OCI-LY7 (cell line): ENCODE data around the gene TNK1. TPM values are rescaled to one million over a fixed set of nuclear protein-coding genes. Genes with fewer than 3 reads are reported as not detected.

Experiments
- BruUV-seq: library from RNA; stranded (reverse); fragments of 400-500 nt; replicated peaks from 2 replicates; lab custom pipeline; 2021; lab: Mats Ljungman, UMichigan
- CTCF ChIA-PET: fragments of 300-600 bp; sonication (Branson Sonifier 250); formaldehyde crosslinking; loops from one replicate; lab custom pipeline; 2022; ENCODE audit warnings: antibody characterized with exemption; ENCODE audit not compliant: unreplicated experiment; lab: Charles Lee
- POLR2A ChIA-PET: fragments of 300-600 bp; sonication (Branson Sonifier 250); formaldehyde crosslinking; loops from one replicate; lab custom pipeline; 2022; ENCODE audit warnings: antibody characterized with exemption; lab: Charles Lee
- DNase-seq: peaks from one replicate; pipeline ENCODE4 v3.0.0-alpha.2; 2015; ENCODE audit warnings: low spot score
- H2AFZ ChIP-seq: fragments of 200-600 bp; sonication (generic), shearing (Covaris generic); 2 replicates; pipeline ENCODE4 v1.6.1; 2014; ENCODE audit warnings: mild to moderate bottlenecking, antibody characterized with exemption, low read length, moderate library complexity
- H3K27ac ChIP-seq: fragments of 200-600 bp; sonication (generic); 2 replicates; pipeline ENCODE4 v1.5.1; 2014; ENCODE audit warnings: mixed run types, low read depth, mild to moderate bottlenecking, moderate library complexity, low read length, inconsistent platforms; ENCODE audit not compliant: poor library complexity, severe bottlenecking
- H3K36me3 ChIP-seq: fragments of 200-600 bp; sonication (generic); 2 replicates; pipeline ENCODE4 v1.6.1; 2014; ENCODE audit warnings: mild to moderate bottlenecking, antibody characterized with exemption, low read length, moderate library complexity, mixed read lengths; ENCODE audit not compliant: insufficient read depth
- H3K4me1 ChIP-seq: fragments of 200-600 bp; sonication (generic); 2 replicates; pipeline ENCODE4 v1.5.1; 2014; ENCODE audit warnings: mild to moderate bottlenecking, low read length; ENCODE audit not compliant: insufficient read depth, poor library complexity, severe bottlenecking
- H3K4me2 ChIP-seq: fragments of 200-600 bp; sonication (generic); 2 replicates; pipeline ENCODE4 v1.6.1; 2014; ENCODE audit warnings: mild to moderate bottlenecking, low read length
- H3K4me3 ChIP-seq: fragments of 200-600 bp; sonication (generic); 2 replicates; pipeline ENCODE4 v1.5.1; 2014; ENCODE audit warnings: mild to moderate bottlenecking, low read depth, low read length; ENCODE audit not compliant: poor library complexity, severe bottlenecking
- H3K79me2 ChIP-seq: fragments of 200-600 bp; sonication (generic); 2 replicates; pipeline ENCODE4 v1.6.1; 2016; ENCODE audit warnings: low read depth, mild to moderate bottlenecking, low read length, moderate library complexity, mixed read lengths; ENCODE audit not compliant: insufficient read depth
- H3K9me2 ChIP-seq: fragments of 200-600 bp; sonication (generic); 2 replicates; pipeline ENCODE4 v1.6.1; 2016; ENCODE audit warnings: mild to moderate bottlenecking, low read length, mixed read lengths; ENCODE audit not compliant: insufficient read depth
- H3K9me3 ChIP-seq: fragments of 200-600 bp; sonication (generic); 2 replicates; pipeline ENCODE4 v1.6.1; 2014; ENCODE audit warnings: mild to moderate bottlenecking, mixed run types, low read length, mixed read lengths
- H4K20me1 ChIP-seq: fragments of 200-600 bp; sonication (generic); 2 replicates; pipeline ENCODE4 v1.6.1; 2014; ENCODE audit warnings: mild to moderate bottlenecking, antibody characterized with exemption, low read length, moderate library complexity, mixed read lengths; ENCODE audit not compliant: insufficient read depth
- EZH2phosphoT487 ChIP-seq: fragments of 200-600 bp; sonication (generic); IDR thresholded peaks from 2 replicates; pipeline ENCODE4 v1.6.1; 2018; ENCODE audit warnings: low read depth, borderline replicate concordance, mild to moderate bottlenecking, mixed run types, antibody characterized with exemption, low read length, moderate library complexity, mixed read lengths
- intact Hi-C: fragments of 100-400 bp; cut with micrococcal nuclease; formaldehyde crosslinking; loops from one replicate; pipeline ENCODE4 v1.10.0; 2022; ENCODE audit not compliant: unreplicated experiment
- total RNA-seq, 2 experiments: library from RNA; depleted of rRNA in 1 of 2; stranded (reverse); fragments of >200 nt in 1 of 2; shearing (Covaris generic) in 1 of 2; gene quantifications; 2 replicates each; pipeline ENCODE4 v1.2.3, GENCODE V29; 2014 to 2022
- TF ChIP-seq, protein P1 (sequence below): fragments of 200-600 bp; sonication (generic); conservative IDR thresholded peaks from 2 replicates; pipeline ENCODE4 v1.5.1; 2014; ENCODE audit warnings: mild to moderate bottlenecking, antibody characterized with exemption, low read length, moderate library complexity, mixed read lengths

Gene TNK1
- total RNA-seq, 2 experiments from 2014 or later: 5.0 to 6.4 TPM

DNA sequence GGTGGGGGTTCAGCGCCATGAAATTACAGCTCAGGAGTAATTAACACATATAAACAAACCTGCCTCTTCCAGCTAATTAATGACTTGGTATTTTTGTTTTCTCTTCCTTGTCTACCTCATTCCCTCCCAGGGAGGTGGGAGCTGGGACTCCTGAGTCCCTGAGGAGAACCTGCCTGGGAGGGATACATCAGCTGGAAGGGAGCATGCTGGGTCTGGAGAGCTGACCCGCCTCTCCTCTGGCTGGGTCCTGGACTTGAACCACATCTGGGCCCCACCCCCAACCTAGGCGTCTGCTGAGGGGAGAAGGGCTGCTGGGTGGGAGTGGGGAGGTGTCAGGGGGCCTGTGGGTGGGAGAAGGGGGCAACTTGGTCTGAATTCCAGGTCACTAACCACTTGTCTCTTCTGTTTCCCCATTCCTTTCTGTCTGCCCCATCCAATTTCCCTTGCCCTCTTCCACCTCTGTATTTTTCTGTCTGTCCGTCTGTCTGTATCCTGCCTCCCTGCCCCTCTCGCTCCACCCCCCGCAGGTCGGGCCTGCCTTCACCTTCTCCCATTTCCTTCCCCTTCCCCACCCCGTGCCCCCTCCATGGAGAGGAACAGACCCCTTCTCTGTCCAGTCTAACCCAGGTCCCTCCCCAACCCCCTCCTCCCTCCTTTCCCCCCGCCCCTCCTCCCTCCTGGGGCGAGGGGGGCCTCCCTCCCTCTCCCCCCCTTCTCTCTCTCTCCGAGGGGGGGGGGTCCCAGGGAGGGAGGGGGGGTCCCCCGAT lies 26.8 kb downstream of the TNK1 start, which contains the start of gene NLGN2:
TSS of gene NLGN2 (plus strand) at position 361 of the 767 bp plus-strand sequence. CDS start 411 bp downstream, outside the sequence.
- ChIA-PET POLR2A (no interaction called here), CTCF (no interaction called here)
- Histone ChIP-seq H3K9me3 (no peaks in the 10 kb centered on the region), H3K9me2 (no peaks in the 10 kb centered on the region), H3K79me2 (no peaks in the 10 kb centered on the region), H2AFZ (no peak within 1 kb of the TSS), H3K27ac (no peak within 1 kb of the TSS), H4K20me1 (no peaks in the 10 kb centered on the region), H3K4me3 (no peak within 1 kb of the TSS), H3K36me3 (no peaks in the 10 kb centered on the region), H3K4me1 (peaks cover 6% of the 10 kb centered on the region), H3K4me2 (no peak within 1 kb of the TSS)
- BruUV-seq: no TSS peak
- intact Hi-C loops: no loop called here
- TF ChIP-seq, protein P1, sequence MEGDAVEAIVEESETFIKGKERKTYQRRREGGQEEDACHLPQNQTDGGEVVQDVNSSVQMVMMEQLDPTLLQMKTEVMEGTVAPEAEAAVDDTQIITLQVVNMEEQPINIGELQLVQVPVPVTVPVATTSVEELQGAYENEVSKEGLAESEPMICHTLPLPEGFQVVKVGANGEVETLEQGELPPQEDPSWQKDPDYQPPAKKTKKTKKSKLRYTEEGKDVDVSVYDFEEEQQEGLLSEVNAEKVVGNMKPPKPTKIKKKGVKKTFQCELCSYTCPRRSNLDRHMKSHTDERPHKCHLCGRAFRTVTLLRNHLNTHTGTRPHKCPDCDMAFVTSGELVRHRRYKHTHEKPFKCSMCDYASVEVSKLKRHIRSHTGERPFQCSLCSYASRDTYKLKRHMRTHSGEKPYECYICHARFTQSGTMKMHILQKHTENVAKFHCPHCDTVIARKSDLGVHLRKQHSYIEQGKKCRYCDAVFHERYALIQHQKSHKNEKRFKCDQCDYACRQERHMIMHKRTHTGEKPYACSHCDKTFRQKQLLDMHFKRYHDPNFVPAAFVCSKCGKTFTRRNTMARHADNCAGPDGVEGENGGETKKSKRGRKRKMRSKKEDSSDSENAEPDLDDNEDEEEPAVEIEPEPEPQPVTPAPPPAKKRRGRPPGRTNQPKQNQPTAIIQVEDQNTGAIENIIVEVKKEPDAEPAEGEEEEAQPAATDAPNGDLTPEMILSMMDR: no peak
- no peak for TF ChIP-seq EZH2phosphoT487
- DNase-seq: no peak

DNA sequence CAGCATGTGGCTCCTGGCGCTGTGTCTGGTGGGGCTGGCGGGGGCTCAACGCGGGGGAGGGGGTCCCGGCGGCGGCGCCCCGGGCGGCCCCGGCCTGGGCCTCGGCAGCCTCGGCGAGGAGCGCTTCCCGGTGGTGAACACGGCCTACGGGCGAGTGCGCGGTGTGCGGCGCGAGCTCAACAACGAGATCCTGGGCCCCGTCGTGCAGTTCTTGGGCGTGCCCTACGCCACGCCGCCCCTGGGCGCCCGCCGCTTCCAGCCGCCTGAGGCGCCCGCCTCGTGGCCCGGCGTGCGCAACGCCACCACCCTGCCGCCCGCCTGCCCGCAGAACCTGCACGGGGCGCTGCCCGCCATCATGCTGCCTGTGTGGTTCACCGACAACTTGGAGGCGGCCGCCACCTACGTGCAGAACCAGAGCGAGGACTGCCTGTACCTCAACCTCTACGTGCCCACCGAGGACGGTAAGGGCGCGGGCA lies 27.4 kb downstream of the TNK1 start:
- POLR2A ChIA-PET: no interaction called here
- H3K79me2 ChIP-seq: no peaks in the 10 kb centered on the region
- TF ChIP-seq, protein P1: no peak
- no peak for TF ChIP-seq EZH2phosphoT487
- intact Hi-C loops: no loop called here
- H3K9me3 ChIP-seq: no peaks in the 10 kb centered on the region
- H3K27ac ChIP-seq: no peak overlapping the region
- H3K4me1 ChIP-seq: peaks cover under 1% of the 10 kb centered on the region
- CTCF ChIA-PET: no interaction called here
- no peak overlapping the region for H3K4me3 ChIP-seq
- H3K4me2 ChIP-seq: no peak overlapping the region
- no TSS peak for BruUV-seq
- no peak overlapping the region for H2AFZ ChIP-seq
- H3K36me3 ChIP-seq: no peaks in the 10 kb centered on the region
- no peak for DNase-seq
- H4K20me1 ChIP-seq: no peaks in the 10 kb centered on the region
- H3K9me2 ChIP-seq: no peaks in the 10 kb centered on the region

DNA sequence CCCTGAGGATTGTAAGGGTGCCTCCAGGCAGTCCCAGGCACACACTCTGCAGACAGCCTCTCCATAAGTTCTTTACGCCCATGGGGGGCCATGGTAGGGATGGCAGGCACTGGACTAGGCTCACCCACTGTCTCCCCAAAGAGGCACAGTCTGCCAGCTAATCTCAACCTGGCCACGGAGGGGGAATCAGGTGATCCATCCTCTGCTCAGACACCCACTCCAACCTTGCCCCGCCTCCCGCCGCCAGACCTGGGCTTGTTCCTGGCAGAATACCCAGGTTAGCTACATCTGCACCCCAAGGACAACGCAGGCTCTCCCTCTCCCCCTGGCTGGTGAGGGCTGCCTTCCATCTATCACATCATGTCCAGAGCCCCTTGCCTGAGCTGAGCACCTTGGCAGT lies 28.0 kb downstream of the TNK1 start:
- Histone ChIP-seq H3K4me1 (no peaks in the 10 kb centered on the region), H3K4me3 (no peak overlapping the region), H2AFZ (no peak overlapping the region), H3K9me3 (no peaks in the 10 kb centered on the region), H3K79me2 (no peaks in the 10 kb centered on the region), H3K36me3 (no peaks in the 10 kb centered on the region), H3K27ac (no peak overlapping the region), H4K20me1 (no peaks in the 10 kb centered on the region), H3K4me2 (no peak overlapping the region), H3K9me2 (no peaks in the 10 kb centered on the region)
- BruUV-seq: no TSS peak
- ChIA-PET POLR2A (no interaction called here), CTCF (no interaction called here)
- intact Hi-C loops: no loop called here
- TF ChIP-seq EZH2phosphoT487: no peak
- TF ChIP-seq, protein P1: no peak
- no peak for DNase-seq
